Measurements from ENCODE around the gene LRRTM4.

- no peak for TF ChIP-seq POLR2AphosphoS5 (IDR thresholded peaks at IDR 0.05; ENCODE audit: low read depth, low read length)
- no peak for TF ChIP-seq TAF1 (IDR thresholded peaks at IDR 0.05; ENCODE audit: borderline replicate concordance, insufficient read depth, low read length)
- TF ChIP-seq SIN3A (IDR thresholded peaks at IDR 0.05; ENCODE audit: borderline replicate concordance, insufficient read depth, low read length): no peak
- TF ChIP-seq, protein P1, sequence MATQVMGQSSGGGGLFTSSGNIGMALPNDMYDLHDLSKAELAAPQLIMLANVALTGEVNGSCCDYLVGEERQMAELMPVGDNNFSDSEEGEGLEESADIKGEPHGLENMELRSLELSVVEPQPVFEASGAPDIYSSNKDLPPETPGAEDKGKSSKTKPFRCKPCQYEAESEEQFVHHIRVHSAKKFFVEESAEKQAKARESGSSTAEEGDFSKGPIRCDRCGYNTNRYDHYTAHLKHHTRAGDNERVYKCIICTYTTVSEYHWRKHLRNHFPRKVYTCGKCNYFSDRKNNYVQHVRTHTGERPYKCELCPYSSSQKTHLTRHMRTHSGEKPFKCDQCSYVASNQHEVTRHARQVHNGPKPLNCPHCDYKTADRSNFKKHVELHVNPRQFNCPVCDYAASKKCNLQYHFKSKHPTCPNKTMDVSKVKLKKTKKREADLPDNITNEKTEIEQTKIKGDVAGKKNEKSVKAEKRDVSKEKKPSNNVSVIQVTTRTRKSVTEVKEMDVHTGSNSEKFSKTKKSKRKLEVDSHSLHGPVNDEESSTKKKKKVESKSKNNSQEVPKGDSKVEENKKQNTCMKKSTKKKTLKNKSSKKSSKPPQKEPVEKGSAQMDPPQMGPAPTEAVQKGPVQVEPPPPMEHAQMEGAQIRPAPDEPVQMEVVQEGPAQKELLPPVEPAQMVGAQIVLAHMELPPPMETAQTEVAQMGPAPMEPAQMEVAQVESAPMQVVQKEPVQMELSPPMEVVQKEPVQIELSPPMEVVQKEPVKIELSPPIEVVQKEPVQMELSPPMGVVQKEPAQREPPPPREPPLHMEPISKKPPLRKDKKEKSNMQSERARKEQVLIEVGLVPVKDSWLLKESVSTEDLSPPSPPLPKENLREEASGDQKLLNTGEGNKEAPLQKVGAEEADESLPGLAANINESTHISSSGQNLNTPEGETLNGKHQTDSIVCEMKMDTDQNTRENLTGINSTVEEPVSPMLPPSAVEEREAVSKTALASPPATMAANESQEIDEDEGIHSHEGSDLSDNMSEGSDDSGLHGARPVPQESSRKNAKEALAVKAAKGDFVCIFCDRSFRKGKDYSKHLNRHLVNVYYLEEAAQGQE (IDR thresholded peaks at IDR 0.05; ENCODE audit: insufficient read depth in 1 of 2, low read depth in 2 of 2, low read length in 2 of 2): no peak
Observed at GRCh38 chr2:77046339-77046738, 475.8 kb downstream of the LRRTM4 start.
